ENCODE results near the gene LEFTY1.

- TF ChIP-seq RAD21 (IDR thresholded peaks at IDR 0.05; ENCODE audit: low read depth), result no peak
- TF ChIP-seq YY1 (IDR thresholded peaks at IDR 0.05; ENCODE audit: low read depth), result no peak
- TF ChIP-seq TCF12 (IDR thresholded peaks at IDR 0.05; ENCODE audit: low read depth), result no peak
Observed at GRCh38 chr1:225866061-225866837, 22.7 kb downstream of the LEFTY1 start.

All from Ishikawa (cell line).